ENCODE results near the gene STAC2. TPM values are rescaled to one million over a fixed set of nuclear protein-coding genes. Genes with fewer than 3 reads are reported as not detected.

The STAC2 gene
- total RNA-seq, 1 donor from 2014 or later: 0.98 TPM

- no peak for DNase-seq (ENCODE audit: extremely low spot score in 2 of 2)
- Histone ChIP-seq H3K4me1 (no peaks in the 10 kb centered on the region), H3K36me3 (peaks cover 0 to 11% of the 10 kb centered on the region in 2 donors), H3K27ac (no peak overlapping the region), H3K9me3 (no peaks in the 10 kb centered on the region), H3K27me3 (no peaks in the 10 kb centered on the region), H3K4me3 (no peak overlapping the region)
- intact Hi-C loops (cut with DNase I): no loop called here
- TF ChIP-seq POLR2A (IDR thresholded peaks at IDR 0.05): no peak
- TF ChIP-seq CTCF (IDR thresholded peaks at IDR 0.05): peak; percentile 41 to 79 (median 71)
- TF ChIP-seq POLR2AphosphoS5 (IDR thresholded peaks at IDR 0.05; ENCODE audit: insufficient read depth in 1 of 2, low read depth in 1 of 2): no peak
Measured at GRCh38 chr17:39174920-39175694, 50.6 kb downstream of the STAC2 start.

GRCh38 chr17:39173526-39174274 is 52.0 kb downstream of the STAC2 start:
- intact Hi-C loops (cut with DNase I): no loop called here

GRCh38 chr17:39173080-39173479 is 52.7 kb downstream of the STAC2 start:
- intact Hi-C loops (cut with DNase I): no loop called here
- Histone ChIP-seq H3K27ac (no peak overlapping the region), H3K36me3 (peaks cover 0 to 11% of the 10 kb centered on the region in 2 donors), H3K4me1 (no peaks in the 10 kb centered on the region), H3K27me3 (no peaks in the 10 kb centered on the region), H3K4me3 (no peak overlapping the region), H3K9me3 (no peaks in the 10 kb centered on the region)
- no peak for TF ChIP-seq POLR2AphosphoS5 (IDR thresholded peaks at IDR 0.05; ENCODE audit: insufficient read depth in 1 of 2, low read depth in 1 of 2)
- no peak for TF ChIP-seq POLR2A (IDR thresholded peaks at IDR 0.05)
- TF ChIP-seq CTCF (IDR thresholded peaks at IDR 0.05): no peak
- DNase-seq (ENCODE audit: extremely low spot score in 2 of 2): no peak

More at GRCh38 chr17:39173526-39174274, 52.0 kb downstream of the STAC2 start:
- H3K27ac ChIP-seq: no peak overlapping the region
- no peak for DNase-seq (ENCODE audit: extremely low spot score in 2 of 2)
- H3K36me3 ChIP-seq: peaks cover 0 to 11% of the 10 kb centered on the region in 2 donors
- H3K4me3 ChIP-seq: no peak overlapping the region
- H3K9me3 ChIP-seq: no peaks in the 10 kb centered on the region
- no peak for TF ChIP-seq POLR2AphosphoS5 (IDR thresholded peaks at IDR 0.05; ENCODE audit: insufficient read depth in 1 of 2, low read depth in 1 of 2)
- TF ChIP-seq POLR2A (IDR thresholded peaks at IDR 0.05): no peak
- no peak for TF ChIP-seq CTCF (IDR thresholded peaks at IDR 0.05)
- H3K4me1 ChIP-seq: no peaks in the 10 kb centered on the region
- H3K27me3 ChIP-seq: no peaks in the 10 kb centered on the region

- intact Hi-C loops (cut with DNase I): no loop called here
- no peak overlapping the region for H3K4me3 ChIP-seq
- H3K27me3 ChIP-seq: no peaks in the 10 kb centered on the region
- no peak for DNase-seq (ENCODE audit: extremely low spot score in 2 of 2)
- no peaks in the 10 kb centered on the region for H3K9me3 ChIP-seq
- H3K36me3 ChIP-seq: peaks cover 0 to 6% of the 10 kb centered on the region in 2 donors
- peaks cover 4% of the 10 kb centered on the region for H3K4me1 ChIP-seq
- no peak overlapping the region for H3K27ac ChIP-seq
- TF ChIP-seq CTCF (IDR thresholded peaks at IDR 0.05) (no peak), POLR2AphosphoS5 (IDR thresholded peaks at IDR 0.05; ENCODE audit: insufficient read depth in 1 of 2, low read depth in 1 of 2) (no peak), POLR2A (IDR thresholded peaks at IDR 0.05) (no peak)
Measured at GRCh38 chr17:39171933-39172332, 53.8 kb downstream of the STAC2 start.

Measured in vagina (tissue), 2 donors.